GM18526 (cell line): ENCODE results near the gene NDUFA8.

Source experiments
- POLR2A ChIP-seq: IDR thresholded peaks from 3 replicates; pipeline ENCODE4 v1.6.1; 2011; ENCODE audit not compliant: insufficient read length; ENCODE audit errors: extremely low read depth

Gene NDUFA8

DNA sequence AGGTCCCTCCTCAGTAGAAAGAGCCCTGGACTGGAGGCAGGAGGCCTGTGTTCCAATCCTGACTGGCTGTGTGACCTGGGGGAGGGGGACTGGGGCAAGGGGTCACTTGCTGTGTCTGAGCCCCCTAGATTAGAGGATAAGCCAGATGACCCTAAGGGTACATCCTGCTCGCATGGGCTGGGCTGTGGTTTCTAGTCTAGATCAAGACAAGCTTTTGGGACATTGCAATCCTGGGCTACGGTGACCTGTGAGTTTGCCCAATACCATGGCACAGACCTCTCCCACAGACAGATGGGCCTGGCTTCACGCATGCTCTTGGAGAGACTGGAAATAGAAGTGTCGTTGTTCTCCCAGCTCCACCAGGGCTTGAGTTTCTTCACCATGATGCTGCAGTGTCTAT lies 27.0 kb downstream of the NDUFA8 start:
- TF ChIP-seq POLR2A: no peak

DNA sequence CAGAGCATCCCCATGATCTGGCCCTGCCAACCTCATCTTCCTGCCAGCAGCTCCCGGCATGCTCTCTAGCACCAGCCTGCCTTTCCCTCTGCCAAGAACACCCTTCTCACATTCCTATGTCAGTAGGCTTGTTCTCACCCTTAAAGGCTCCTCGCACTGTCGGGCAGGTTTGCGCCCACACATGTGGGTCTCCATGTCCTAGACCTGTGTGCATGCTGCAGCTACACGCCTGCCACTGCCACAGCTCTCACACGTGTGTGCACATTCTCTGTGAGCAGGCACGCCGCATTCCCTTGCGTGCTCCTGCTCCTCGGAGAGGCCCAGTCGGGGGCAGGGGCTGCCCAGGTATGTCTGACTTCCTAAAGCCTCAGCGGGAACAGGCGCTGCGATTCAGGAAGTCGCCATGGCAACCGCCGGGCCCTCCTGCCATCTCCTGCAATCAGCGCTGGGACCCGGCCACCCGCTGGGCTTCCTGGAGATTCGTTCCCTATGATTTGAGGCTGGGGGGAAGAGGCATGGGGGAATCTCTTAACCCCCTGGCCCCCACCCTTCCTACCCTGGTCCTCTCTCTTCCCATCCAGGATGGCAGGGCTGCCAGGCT lies 28.1 kb downstream of the NDUFA8 start:
- no peak for TF ChIP-seq POLR2A

DNA sequence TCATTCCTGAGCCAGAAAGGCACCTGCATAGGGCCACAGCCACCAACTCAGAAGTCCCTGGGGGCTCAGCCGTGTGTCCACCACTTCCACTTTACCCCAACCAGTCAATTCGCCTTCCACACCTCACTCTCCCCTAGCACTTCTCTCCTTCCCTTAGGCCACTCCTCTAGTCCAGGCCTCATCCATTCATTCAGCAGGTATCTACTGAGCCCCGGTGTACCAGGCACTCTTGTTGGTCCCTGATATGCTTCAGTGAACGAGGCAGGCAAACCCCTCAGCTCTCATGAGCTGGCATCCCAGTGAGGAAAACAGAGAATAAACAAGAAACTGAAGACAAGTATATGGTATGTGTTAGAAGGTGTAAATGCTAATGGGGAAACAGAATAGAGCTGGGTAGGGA lies 28.7 kb downstream of the NDUFA8 start:
- TF ChIP-seq POLR2A: no peak

DNA sequence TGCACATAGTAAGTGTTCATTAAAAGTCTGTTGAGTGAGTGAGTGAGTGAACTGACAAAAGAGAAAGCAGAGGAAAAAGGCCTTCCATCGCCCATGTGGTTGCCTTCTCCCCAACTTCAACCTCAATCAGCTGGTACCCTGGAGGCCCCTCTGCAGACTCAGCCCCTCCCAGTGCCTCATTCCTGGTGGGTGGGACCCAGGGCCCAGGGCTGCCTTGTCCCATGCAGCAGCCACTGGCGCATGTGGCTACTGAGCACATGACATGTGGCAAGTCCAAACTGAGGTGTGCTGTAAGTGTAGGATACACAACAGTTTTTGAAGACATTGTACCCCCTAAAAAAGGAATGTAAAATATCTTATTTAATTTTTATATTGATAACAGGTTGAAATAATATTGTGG lies 29.6 kb downstream of the NDUFA8 start:
- no peak for TF ChIP-seq POLR2A

DNA sequence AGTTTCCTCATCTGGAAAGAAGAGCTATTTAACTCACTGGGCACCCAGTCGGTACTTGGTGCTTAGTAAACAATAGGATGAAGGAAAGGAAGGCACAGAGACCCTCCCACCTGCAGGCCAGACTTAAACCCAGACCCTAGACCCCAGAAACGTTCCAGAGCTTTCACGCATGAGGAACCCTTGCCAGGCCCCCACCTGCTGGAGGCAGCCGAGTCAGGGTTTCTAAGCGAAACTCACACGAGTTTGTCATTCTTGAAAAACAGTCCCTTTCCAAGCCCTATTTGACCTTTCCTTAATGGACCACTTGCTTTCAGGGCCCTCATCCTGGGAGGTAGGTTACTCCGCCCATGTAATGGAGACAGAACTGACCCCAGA lies 30.6 kb downstream of the NDUFA8 start:
- no peak for TF ChIP-seq POLR2A

DNA sequence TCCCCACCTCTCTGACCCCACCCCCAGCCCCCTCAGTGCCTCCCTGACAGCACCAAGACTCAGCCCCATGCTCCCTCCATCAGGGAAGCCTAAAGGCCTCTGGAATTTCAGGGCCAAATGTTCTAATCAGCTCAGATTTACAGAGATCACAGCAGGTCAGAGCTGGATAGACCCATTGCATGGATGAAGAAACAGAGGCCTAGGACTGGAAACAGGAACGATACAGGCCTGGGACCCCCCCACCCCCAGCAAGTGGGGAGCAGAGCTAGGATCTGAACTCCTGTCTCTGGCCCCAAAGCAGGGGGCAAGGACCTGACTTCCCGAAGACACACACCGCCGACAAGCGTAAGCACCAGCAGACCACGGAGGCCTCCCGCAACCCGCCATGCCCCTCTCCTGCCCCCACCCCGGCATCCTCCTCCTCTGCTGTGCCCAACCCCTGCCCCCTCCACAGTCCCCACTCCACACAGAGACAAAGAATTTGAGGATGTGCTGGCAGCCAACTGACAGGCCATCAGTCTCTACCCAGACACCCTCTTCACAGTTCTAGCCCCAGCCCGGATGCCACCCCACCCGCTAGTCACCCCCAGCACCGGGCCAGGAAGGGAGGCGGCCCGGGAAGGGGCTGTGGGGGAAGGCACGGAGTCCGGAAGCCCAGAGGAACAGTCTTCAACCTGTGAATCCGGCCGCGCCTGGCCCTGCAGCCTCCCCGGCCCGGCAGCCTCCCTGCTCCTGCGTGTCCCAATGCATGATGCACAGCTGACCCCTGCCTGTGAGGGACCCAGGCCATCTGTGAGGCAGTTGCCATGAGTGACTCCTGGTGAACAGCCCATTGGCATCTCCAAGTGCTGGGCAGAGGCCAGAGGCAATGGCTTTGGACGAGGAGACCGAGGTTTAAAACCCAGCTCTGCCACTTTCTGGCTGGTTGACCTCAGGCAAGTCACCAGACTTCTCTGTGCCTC lies 31.3 kb downstream of the NDUFA8 start:
- TF ChIP-seq POLR2A: no peak

DNA sequence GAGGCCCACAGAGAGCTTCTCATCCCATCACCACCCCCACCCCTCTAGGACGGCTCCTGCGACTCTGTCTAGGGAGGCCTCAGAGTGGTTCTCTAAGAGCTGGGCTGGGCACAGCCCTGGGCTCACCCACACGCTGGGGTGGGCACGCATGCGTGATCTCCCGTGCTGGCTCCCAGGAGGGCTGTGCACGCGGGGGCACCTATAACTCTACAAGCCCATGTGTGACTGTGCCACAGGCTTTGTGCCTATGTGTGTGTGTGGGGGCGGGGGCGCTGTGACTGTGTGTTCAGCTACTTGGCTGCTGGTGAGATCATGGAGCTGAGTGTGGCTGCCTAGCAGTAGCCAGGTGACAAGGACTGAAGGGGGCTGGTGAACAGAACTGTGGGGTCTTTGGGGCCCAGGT lies 32.2 kb downstream of the NDUFA8 start:
- TF ChIP-seq POLR2A: no peak

DNA sequence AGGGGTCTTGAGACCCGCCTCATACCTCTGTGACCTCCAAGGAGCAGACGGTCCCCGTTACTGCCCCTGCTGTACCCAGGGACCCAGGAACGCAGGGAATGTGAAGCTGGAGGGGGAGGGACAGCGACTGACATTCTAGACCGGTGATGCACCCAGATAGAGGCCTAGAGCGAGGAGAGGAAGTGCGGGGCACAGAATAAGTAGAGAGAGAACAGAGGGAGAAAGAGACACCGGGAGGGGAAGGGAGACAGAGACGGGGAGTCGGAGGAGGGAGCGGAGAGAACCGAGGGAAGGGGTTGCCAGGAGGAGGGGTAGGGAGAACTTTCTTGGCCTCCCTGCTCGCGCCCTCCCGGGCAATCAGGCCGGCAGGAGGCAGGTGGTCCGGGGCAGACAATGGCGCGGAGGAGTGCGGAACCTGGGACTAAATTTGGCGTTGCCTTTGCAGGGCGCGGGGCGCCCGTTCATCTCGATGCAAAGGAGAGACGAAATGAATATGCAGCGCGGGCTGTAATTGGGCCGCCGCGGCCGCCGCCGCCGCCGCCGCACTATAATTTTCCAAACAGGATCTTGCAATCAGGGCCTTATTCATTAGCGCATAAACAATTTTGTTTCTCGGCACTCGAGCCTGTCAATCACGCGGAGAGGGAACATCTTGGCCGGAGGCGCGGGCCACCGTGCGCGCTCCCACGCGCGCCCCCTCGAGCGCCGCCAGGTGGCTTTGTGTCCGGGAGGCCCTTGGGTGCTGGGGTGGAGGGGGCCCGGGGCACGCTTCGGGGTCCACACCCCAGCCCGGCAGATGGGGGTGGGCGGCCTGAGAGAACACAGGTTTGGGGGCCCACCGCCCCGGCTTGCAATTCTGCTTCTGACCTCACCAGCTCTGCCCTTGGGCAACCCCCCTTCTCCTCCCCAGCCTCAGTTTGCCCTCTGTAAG lies 33.0 kb downstream of the NDUFA8 start:
- TF ChIP-seq POLR2A: no peak

DNA sequence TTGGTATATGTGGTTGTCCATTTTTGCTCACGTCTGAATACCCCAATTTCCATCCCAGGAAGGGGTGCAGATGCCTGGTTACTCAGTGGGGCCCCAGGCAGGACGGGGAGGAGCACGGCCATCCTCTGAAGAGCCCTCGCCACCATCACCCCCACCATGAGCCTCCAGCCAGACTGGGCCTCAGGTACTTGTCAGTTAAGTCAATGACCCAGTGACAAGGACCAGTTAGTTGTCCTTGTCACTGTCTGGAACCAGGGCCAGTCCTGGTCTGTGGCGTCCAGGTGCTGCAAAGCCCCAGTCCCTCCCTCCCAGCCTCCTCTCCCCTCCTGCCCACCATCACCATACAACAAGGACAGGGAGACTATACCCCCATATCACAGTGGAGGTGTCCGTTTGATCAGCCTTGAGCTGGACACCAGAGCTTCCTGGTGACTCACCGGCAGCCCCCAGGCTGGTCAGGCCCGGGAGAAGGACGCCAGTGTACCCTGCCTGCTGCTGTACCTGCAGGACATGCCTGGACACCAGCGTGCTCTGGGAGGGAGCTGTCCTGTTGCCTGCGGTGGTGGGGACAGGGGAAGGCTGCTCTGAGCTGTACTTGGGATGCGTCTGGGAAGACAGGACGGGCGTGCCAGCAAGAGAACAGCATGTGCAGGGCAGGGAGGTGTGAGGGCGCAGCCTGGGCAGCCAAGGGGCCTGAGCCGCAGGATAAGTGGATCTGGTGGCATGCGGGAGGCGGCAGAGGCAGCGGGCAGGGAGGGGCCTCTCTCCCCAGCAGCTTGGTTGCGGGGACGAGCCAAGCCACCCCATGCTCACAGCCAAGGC lies 33.9 kb downstream of the NDUFA8 start:
- no peak for TF ChIP-seq POLR2A

DNA sequence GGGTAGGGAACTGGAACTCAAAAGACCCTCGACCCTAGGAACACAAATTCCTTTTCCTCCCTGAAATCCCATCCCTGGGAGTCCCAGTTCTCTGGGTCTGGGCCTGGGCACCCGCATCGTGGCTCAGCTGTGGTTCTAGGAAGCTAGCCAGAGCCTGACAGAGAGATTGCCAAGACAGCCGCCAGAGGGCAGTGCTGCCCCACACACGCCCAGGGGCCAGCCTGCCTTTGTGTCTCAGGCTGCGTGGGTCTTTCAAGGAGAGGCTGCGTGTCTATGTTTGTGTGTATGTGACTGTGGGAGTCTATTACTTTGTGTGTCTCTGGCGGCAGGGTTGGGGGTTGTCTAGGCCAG lies 34.4 kb downstream of the NDUFA8 start:
- TF ChIP-seq POLR2A: no peak

DNA sequence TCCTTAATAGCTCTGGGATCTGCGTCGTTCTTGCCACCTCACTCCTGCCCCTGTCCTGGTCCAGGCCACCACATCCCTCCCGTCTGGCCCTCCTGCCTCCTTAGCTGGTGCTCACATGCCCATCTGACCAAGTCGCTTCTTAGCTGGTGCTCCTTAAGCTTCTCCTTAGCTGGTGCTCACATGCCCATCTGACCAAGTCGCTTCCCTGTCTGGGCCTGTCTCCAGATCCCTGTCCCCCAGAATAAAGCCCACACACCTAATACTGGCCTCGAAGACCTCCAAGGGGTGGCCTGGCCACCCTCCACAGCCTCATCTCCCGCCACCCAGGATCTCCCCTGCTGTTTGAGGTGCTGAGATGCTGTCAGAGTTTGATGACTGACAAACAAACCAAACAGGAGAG lies 35.1 kb downstream of the NDUFA8 start:
- TF ChIP-seq POLR2A: no peak

DNA sequence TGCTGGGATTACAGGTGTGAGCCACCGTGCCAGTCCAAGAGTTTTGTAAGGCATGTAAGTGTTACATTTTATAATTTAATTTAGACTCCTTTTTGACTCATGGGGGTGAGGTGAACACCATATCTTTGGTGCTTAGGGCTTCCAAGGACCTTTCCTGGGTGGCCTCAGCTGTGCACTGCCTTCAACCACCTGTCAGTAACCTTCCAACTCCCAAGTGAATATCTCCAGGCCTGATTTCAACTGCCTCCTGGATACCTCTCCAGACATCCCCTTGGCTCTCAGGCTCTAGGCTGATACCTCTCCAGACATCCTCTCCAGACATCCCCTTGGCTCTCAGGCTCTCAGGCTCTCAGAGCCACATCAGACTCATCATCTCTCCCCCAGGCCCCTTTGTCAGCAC lies 35.5 kb downstream of the NDUFA8 start:
- no peak for TF ChIP-seq POLR2A

DNA sequence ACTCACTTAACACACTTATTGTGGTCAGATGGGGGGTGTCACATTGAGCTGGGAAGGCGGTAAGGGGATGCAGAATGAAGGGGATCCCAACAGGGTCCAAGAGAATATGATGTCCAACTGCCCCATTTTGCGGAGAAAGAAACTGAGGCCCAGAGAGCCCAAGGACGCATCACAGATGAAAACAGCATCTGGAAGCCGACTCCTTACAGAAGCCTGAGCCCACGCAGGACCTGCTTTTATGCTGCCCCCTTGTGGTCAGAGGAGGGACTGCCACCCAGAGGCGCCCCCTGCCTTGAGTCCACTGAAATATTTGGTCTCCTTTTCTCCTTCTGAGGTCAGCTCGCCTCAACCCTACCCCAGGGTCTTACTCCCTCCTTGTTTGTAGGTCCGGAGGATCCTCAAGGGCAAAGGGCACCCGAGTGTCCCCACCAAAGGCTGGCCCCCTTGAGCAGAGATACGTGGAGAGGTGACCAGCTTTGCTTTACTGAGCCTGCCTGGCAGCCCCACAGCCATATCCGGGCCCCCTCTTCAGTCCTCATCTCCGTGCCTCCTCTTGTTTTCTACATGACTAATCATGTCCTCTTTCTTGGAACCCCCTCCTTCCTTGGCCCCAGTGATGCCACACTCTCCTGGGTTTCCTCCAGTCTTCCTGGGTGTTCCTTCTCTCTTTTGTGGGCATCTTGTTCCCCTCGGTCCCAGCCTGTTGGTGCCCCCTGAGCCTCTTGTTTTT lies 36.5 kb downstream of the NDUFA8 start:
- no peak for TF ChIP-seq POLR2A

DNA sequence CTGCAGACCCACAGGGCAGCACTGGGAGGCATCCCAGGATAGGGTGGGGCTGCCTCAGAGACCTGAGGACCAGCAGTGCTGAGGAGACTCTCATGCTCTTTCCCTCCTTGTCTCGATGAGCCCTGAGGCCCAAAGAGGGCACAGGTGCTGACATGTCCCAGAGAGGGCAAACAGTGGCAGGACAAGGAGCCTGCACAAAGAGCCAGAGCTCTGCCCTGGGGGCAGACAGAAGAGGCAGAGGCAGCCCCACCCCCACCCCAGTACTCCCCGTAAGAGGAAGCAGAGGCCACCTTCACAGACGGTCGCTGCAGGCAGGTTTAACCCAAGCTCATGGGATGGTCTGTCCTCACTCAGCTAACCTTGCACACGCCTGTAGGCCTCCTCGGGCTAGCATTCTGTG lies 37.1 kb downstream of the NDUFA8 start:
- TF ChIP-seq POLR2A: no peak

DNA sequence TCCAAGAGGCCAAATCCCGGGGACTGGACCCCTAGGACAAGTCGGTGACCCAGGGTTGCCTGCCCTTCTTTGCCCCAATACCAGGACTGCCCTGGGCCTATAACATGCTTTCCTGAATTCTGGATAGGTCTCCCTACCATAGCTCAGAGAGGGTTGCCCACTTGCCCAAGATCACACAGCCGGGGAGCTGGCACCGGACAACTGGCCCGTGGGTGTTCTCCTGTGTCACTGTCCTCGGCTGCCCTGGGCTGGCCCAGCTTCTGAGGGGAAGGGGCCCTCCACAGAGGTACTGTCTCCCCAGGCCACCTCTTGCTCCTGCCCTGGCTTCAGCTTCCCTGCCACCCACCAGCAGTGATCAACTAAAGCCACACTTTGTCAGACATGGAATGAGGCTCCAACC lies 37.6 kb downstream of the NDUFA8 start:
- TF ChIP-seq POLR2A: no peak

DNA sequence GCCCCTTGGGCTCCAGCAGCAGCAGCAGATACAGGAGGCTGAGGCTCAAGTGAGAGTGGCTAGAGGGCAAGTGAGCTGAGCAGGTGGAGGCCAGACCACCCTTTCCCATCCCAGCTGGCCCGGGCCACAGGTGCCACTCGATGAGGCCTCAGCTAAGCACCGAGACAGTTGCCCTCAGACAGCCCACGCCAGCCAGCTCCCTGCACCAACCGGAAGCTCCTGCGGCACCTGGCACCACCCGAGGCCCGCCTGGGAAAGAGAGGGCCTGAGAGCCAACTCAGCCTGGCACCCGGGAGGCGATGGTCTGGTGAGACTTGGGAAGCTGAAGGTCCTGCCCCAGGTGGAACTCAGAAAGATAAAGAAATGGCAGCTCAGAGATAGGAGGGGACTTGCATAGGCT lies 38.2 kb downstream of the NDUFA8 start:
- TF ChIP-seq POLR2A: no peak
